ENCODE measurements around the gene RNF168. TPM values are rescaled to one million over a fixed set of nuclear protein-coding genes. Genes with fewer than 3 reads are reported as not detected.
"Not testable (repeated sequence)": the region's sequence is repeated elsewhere in the genome, so short reads cannot be mapped to it uniquely, and the experiment has no call there.

The RNF168 gene
- polyA plus RNA-seq: 3.4 to 7.2 TPM (median 4.2 TPM) in 3 replicates
- 6.4 TPM for polyA plus RNA-seq (2011; ENCODE audit: low read depth)
- 4.4 and 4.6 TPM in 2 replicates for polyA plus RNA-seq (2011; cell fraction: cytosol; rRNA removed)
- 7.1 and 7.2 TPM in 2 replicates for polyA plus RNA-seq (2011; cell fraction: nucleus; rRNA removed)
- 6.8 and 11.0 TPM in 2 replicates for polyA plus RNA-seq (2012; ENCODE audit: low replicate concordance)
- 12.8 to 18.7 TPM (median 15.8 TPM) in 3 replicates for polyA minus RNA-seq
- 8.8 TPM for polyA minus RNA-seq (2011; cell fraction: cytosol; rRNA and poly(A)+ RNA removed)
- polyA minus RNA-seq (2011; cell fraction: nucleus; rRNA and poly(A)+ RNA removed): 7.3 and 13.1 TPM in 2 replicates

GRCh38 chr3:196503196-196504076 lies at the start of gene RNF168:
Gene RNF168, minus strand, starts transcription at chr3:196503768. Its CDS starts 595 bp downstream, at chr3:196503173.
- H3K27me3 ChIP-seq (ENCODE audit: control insufficient read depth, extremely low read depth, insufficient read depth, low read length): no peaks in the 10 kb centered on the region
- H3K36me3 ChIP-seq (ENCODE audit: control insufficient read depth in 2 of 2, extremely low read depth in 1 of 2, insufficient read depth in 2 of 2, low read length in 2 of 2): no peaks in the 10 kb centered on the region
- peak within 1 kb of the TSS; percentile 87 for H3K27ac ChIP-seq (ENCODE audit: control insufficient read depth, insufficient read depth, low read length)
- TF ChIP-seq, protein P1, sequence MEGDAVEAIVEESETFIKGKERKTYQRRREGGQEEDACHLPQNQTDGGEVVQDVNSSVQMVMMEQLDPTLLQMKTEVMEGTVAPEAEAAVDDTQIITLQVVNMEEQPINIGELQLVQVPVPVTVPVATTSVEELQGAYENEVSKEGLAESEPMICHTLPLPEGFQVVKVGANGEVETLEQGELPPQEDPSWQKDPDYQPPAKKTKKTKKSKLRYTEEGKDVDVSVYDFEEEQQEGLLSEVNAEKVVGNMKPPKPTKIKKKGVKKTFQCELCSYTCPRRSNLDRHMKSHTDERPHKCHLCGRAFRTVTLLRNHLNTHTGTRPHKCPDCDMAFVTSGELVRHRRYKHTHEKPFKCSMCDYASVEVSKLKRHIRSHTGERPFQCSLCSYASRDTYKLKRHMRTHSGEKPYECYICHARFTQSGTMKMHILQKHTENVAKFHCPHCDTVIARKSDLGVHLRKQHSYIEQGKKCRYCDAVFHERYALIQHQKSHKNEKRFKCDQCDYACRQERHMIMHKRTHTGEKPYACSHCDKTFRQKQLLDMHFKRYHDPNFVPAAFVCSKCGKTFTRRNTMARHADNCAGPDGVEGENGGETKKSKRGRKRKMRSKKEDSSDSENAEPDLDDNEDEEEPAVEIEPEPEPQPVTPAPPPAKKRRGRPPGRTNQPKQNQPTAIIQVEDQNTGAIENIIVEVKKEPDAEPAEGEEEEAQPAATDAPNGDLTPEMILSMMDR (optimal IDR thresholded peaks at IDR 0.05 in 1 of 3, IDR thresholded peaks at IDR 0.05 in 1 of 3, conservative IDR thresholded peaks at IDR 0.05 in 1 of 3; ENCODE audit: extremely low read depth in 1 of 3, insufficient read depth in 2 of 3, low read length in 3 of 3): no peak
- TF ChIP-seq EZH2 (IDR thresholded peaks at IDR 0.05; ENCODE audit: low read length): no peak
- FAIRE-seq: no peak
- H3K9me1 ChIP-seq (ENCODE audit: control insufficient read depth, extremely low read depth, insufficient read depth, low read length): no peaks in the 10 kb centered on the region
- peak within 1 kb of the TSS; percentile 90 for H3K4me2 ChIP-seq (ENCODE audit: control insufficient read depth, extremely low read depth, insufficient read depth, low read depth, low read length)
- dilution Hi-C loops (cut with MboI; ENCODE audit: extremely low pct_ligation_motif_present, low sequenced_read_pairs): loop anchor here (25.0 kb wide), 1 partner anchor 241 kb away; no protein-coding TSS in a partner anchor
- no peak for DNase-seq (ENCODE audit: low read depth, low spot score)
- H3K9me3 ChIP-seq (ENCODE audit: control insufficient read depth, low read depth, low read length): peaks cover 2% of the 10 kb centered on the region
- H3K4me1 ChIP-seq (ENCODE audit: control insufficient read depth, extremely low read depth, insufficient read depth, low read length): peaks cover 17% of the 10 kb centered on the region
- peak within 1 kb of the TSS; percentile 91 for H3K9ac ChIP-seq (ENCODE audit: control insufficient read depth, extremely low read depth, insufficient read depth, low read length)
- H4K20me1 ChIP-seq (ENCODE audit: control insufficient read depth, extremely low read depth, insufficient read depth, low read length): no peaks in the 10 kb centered on the region
- peaks cover 41% of the 10 kb centered on the region for H3K79me2 ChIP-seq (ENCODE audit: control insufficient read depth, insufficient read depth, low read length)
- peak within 1 kb of the TSS; percentile 66 to 96 (median 78) for H3K4me3 ChIP-seq (ENCODE audit: control insufficient read depth in 2 of 3, extremely low read depth in 1 of 3, insufficient read depth in 2 of 3, low read depth in 1 of 3, low read length in 3 of 3)
- H2AFZ ChIP-seq (ENCODE audit: control insufficient read depth, low read length): peak within 1 kb of the TSS; percentile 69

DNA sequence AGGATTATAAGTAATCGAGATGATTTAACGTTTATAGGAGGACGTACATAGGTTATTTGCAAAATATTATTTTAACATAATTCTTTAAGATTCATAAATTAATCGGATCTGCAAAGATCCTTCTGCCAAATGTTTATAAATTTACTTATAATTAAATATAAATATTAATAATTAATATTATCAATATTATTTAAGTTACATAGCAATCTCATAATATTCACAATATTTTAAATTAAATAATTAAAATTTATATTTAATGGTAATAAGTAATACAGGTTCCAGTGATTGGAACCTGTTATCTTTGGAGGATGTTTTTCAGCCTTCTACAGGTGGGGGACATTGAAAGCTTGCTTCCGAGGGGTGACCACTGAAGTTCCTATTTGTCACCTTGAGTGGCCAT lies 48.7 kb upstream of the RNF168 start:
- no peak for FAIRE-seq
- TF ChIP-seq EZH2 (IDR thresholded peaks at IDR 0.05; ENCODE audit: low read length): no peak
- TF ChIP-seq, protein P1 (optimal IDR thresholded peaks at IDR 0.05 in 1 of 3, IDR thresholded peaks at IDR 0.05 in 1 of 3, conservative IDR thresholded peaks at IDR 0.05 in 1 of 3; ENCODE audit: extremely low read depth in 1 of 3, insufficient read depth in 2 of 3, low read length in 3 of 3): no peak
- peaks cover 0 to 4% of the 10 kb centered on the region in 2 experiments for H3K36me3 ChIP-seq (ENCODE audit: control insufficient read depth in 2 of 2, extremely low read depth in 1 of 2, insufficient read depth in 2 of 2, low read length in 2 of 2)
- no peaks in the 10 kb centered on the region for H3K4me1 ChIP-seq (ENCODE audit: control insufficient read depth, extremely low read depth, insufficient read depth, low read length)
- no peaks in the 10 kb centered on the region for H3K9me1 ChIP-seq (ENCODE audit: control insufficient read depth, extremely low read depth, insufficient read depth, low read length)
- dilution Hi-C loops (cut with MboI; ENCODE audit: extremely low pct_ligation_motif_present, low sequenced_read_pairs): no loop called here
- no peaks in the 10 kb centered on the region for H3K27me3 ChIP-seq (ENCODE audit: control insufficient read depth, extremely low read depth, insufficient read depth, low read length)
- no peak overlapping the region for H3K4me3 ChIP-seq (ENCODE audit: control insufficient read depth in 2 of 3, extremely low read depth in 1 of 3, insufficient read depth in 2 of 3, low read depth in 1 of 3, low read length in 3 of 3)
- no peak for DNase-seq (ENCODE audit: low read depth, low spot score)
- no peaks in the 10 kb centered on the region for H4K20me1 ChIP-seq (ENCODE audit: control insufficient read depth, extremely low read depth, insufficient read depth, low read length)
- H3K9ac ChIP-seq (ENCODE audit: control insufficient read depth, extremely low read depth, insufficient read depth, low read length): no peak overlapping the region
- H3K9me3 ChIP-seq (ENCODE audit: control insufficient read depth, low read depth, low read length): no peaks in the 10 kb centered on the region
- no peak overlapping the region for H2AFZ ChIP-seq (ENCODE audit: control insufficient read depth, low read length)
- no peak overlapping the region for H3K27ac ChIP-seq (ENCODE audit: control insufficient read depth, insufficient read depth, low read length)
- H3K4me2 ChIP-seq (ENCODE audit: control insufficient read depth, extremely low read depth, insufficient read depth, low read depth, low read length): no peak overlapping the region
- H3K79me2 ChIP-seq (ENCODE audit: control insufficient read depth, insufficient read depth, low read length): no peaks in the 10 kb centered on the region

- H3K4me2 ChIP-seq (ENCODE audit: control insufficient read depth, extremely low read depth, insufficient read depth, low read depth, low read length); H3K9ac ChIP-seq (ENCODE audit: control insufficient read depth, extremely low read depth, insufficient read depth, low read length); H3K79me2 ChIP-seq (ENCODE audit: control insufficient read depth, insufficient read depth, low read length); dilution Hi-C loops (cut with MboI; ENCODE audit: extremely low pct_ligation_motif_present, low sequenced_read_pairs); H2AFZ ChIP-seq (ENCODE audit: control insufficient read depth, low read length); FAIRE-seq; H3K36me3 ChIP-seq (ENCODE audit: control insufficient read depth in 2 of 2, extremely low read depth in 1 of 2, insufficient read depth in 2 of 2, low read length in 2 of 2); H3K27ac ChIP-seq (ENCODE audit: control insufficient read depth, insufficient read depth, low read length); H3K9me3 ChIP-seq (ENCODE audit: control insufficient read depth, low read depth, low read length); H3K4me1 ChIP-seq (ENCODE audit: control insufficient read depth, extremely low read depth, insufficient read depth, low read length); H4K20me1 ChIP-seq (ENCODE audit: control insufficient read depth, extremely low read depth, insufficient read depth, low read length); H3K27me3 ChIP-seq (ENCODE audit: control insufficient read depth, extremely low read depth, insufficient read depth, low read length); H3K9me1 ChIP-seq (ENCODE audit: control insufficient read depth, extremely low read depth, insufficient read depth, low read length); DNase-seq (ENCODE audit: low read depth, low spot score); H3K4me3 ChIP-seq (ENCODE audit: control insufficient read depth in 2 of 3, extremely low read depth in 1 of 3, insufficient read depth in 2 of 3, low read depth in 1 of 3, low read length in 3 of 3): not testable (repeated sequence)
Observed at GRCh38 chr3:196550172-196550571, 46.6 kb upstream of the RNF168 start.
